Measurements from ENCODE around the gene OPHN1. TPM values are rescaled to one million over a fixed set of nuclear protein-coding genes. Genes with fewer than 3 reads are reported as not detected.

OPHN1 gene
- total and polyA plus RNA-seq, 10 of the 15 experiments (the other 5 are each of a cell fraction or from before 2014, with no cell fraction given): under 0.01 to 0.03 (median 0.03) TPM; not detected in 6

- TF ChIP-seq, protein P1, sequence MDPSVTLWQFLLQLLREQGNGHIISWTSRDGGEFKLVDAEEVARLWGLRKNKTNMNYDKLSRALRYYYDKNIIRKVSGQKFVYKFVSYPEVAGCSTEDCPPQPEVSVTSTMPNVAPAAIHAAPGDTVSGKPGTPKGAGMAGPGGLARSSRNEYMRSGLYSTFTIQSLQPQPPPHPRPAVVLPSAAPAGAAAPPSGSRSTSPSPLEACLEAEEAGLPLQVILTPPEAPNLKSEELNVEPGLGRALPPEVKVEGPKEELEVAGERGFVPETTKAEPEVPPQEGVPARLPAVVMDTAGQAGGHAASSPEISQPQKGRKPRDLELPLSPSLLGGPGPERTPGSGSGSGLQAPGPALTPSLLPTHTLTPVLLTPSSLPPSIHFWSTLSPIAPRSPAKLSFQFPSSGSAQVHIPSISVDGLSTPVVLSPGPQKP (IDR thresholded peaks at IDR 0.05; ENCODE audit: low read depth, low read length): no peak
- TF ChIP-seq HCFC1 (IDR thresholded peaks at IDR 0.05; ENCODE audit: low read length) (no peak), ATF7 (IDR thresholded peaks at IDR 0.05; ENCODE audit: low read depth) (no peak), ZNF622 (IDR thresholded peaks at IDR 0.05) (no peak), SMAD5 (IDR thresholded peaks at IDR 0.05; ENCODE audit: low read depth) (no peak)
Measured at GRCh38 chrX:68114573-68115129, 318.6 kb downstream of the OPHN1 start (continued).

- 42% methylated on average over 4 of the region's 5 CpGs for WGBS (ENCODE audit: insufficient coverage, insufficient replicate concordance, low lambda C conversion rate, missing lambda C conversion rate)
- intact Hi-C loops (cut with micrococcal nuclease; ENCODE audit: unreplicated experiment): no loop called here
- no peaks in the 10 kb centered on the region for H3K79me2 ChIP-seq (ENCODE audit: control insufficient read depth, insufficient read depth, low read length)
- in situ Hi-C loops (cut with MboI): no loop called here
- ChIA-PET SMC1A (ENCODE audit: uncharacterized antibody, unreplicated experiment) (no interaction called here), POLR2A (no interaction called here), CTCF (no interaction called here), RAD21 (ENCODE audit: unreplicated experiment) (no interaction called here)
- H3K9ac ChIP-seq (ENCODE audit: control insufficient read depth, insufficient read depth, low read length): no peak overlapping the region
- no TSS peak for BruUV-seq (replicated peaks)
- DNase-seq (ENCODE audit: low read depth, low spot score) (no peak), FAIRE-seq (no peak), ATAC-seq (no peak)
- no peak overlapping the region for H2AFZ ChIP-seq (ENCODE audit: control insufficient read depth, low read depth, low read length)
- H3K9me3 ChIP-seq (replicated peaks; ENCODE audit: control insufficient read depth, insufficient read depth, low read length): no peaks in the 10 kb centered on the region
- H3K27ac ChIP-seq (ENCODE audit: control insufficient read depth, insufficient read depth): no peak overlapping the region
- no peaks in the 10 kb centered on the region for H4K20me1 ChIP-seq (ENCODE audit: control insufficient read depth, insufficient read depth)
- H3K4me1 ChIP-seq (ENCODE audit: control insufficient read depth, insufficient read depth, low read length): no peaks in the 10 kb centered on the region
- no peaks in the 10 kb centered on the region for H3K27me3 ChIP-seq (replicated peaks in 1 of 2; ENCODE audit: control insufficient read depth in 2 of 2, insufficient read depth in 2 of 2, low read length in 1 of 2)
- no peaks in the 10 kb centered on the region for H3K36me3 ChIP-seq (ENCODE audit: control insufficient read depth in 2 of 2, insufficient read depth in 2 of 2, low read length in 1 of 2)
- no peak overlapping the region for H3K4me3 ChIP-seq
- H3K4me2 ChIP-seq (ENCODE audit: control insufficient read depth, insufficient read depth): no peak overlapping the region
- TF ChIP-seq NR2C2 (IDR thresholded peaks at IDR 0.05; ENCODE audit: borderline replicate concordance, control insufficient read depth, insufficient read length, low read depth): no peak
- TF ChIP-seq CEBPZ (IDR thresholded peaks at IDR 0.05; ENCODE audit: low read depth, low read length): no peak
- no peak for TF ChIP-seq EZH2 (IDR thresholded peaks at IDR 0.05; ENCODE audit: borderline replicate concordance, control insufficient read depth, low read depth, low read length)
- no peak for TF ChIP-seq NR2C1 (IDR thresholded peaks at IDR 0.05)
- TF ChIP-seq ZNF24 (IDR thresholded peaks at IDR 0.05): no peak
- TF ChIP-seq CEBPB (IDR thresholded peaks at IDR 0.05; ENCODE audit: borderline replicate concordance in 1 of 2, low read depth in 2 of 2, low read length in 2 of 2): no peak
- TF ChIP-seq POLR2AphosphoS5 (IDR thresholded peaks at IDR 0.05; ENCODE audit: low read length): no peak
- no peak for TF ChIP-seq ATF7 (IDR thresholded peaks at IDR 0.05; ENCODE audit: low read depth)
- no peak for TF ChIP-seq FOXK2 (IDR thresholded peaks at IDR 0.05)
- no peak for TF ChIP-seq IKZF2 (IDR thresholded peaks at IDR 0.05)
- TF ChIP-seq BCL11A (IDR thresholded peaks at IDR 0.05; ENCODE audit: low read depth, low read length): no peak
- TF ChIP-seq, protein P2, sequence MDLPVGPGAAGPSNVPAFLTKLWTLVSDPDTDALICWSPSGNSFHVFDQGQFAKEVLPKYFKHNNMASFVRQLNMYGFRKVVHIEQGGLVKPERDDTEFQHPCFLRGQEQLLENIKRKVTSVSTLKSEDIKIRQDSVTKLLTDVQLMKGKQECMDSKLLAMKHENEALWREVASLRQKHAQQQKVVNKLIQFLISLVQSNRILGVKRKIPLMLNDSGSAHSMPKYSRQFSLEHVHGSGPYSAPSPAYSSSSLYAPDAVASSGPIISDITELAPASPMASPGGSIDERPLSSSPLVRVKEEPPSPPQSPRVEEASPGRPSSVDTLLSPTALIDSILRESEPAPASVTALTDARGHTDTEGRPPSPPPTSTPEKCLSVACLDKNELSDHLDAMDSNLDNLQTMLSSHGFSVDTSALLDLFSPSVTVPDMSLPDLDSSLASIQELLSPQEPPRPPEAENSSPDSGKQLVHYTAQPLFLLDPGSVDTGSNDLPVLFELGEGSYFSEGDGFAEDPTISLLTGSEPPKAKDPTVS (IDR thresholded peaks at IDR 0.05; ENCODE audit: low read depth, low read length): no peak
- TF ChIP-seq KAT2A (conservative IDR thresholded peaks at IDR 0.05; ENCODE audit: control insufficient read depth, low read depth, low read length): no peak
Measured at GRCh38 chrX:68113837-68114572, 319.3 kb downstream of the OPHN1 start.
